NCI-H2107 (cell line): Measurements from ENCODE around the gene SULT1B1.
"Not testable (repeated sequence)": the region's sequence is repeated elsewhere in the genome, so short reads cannot be mapped to it uniquely, and the experiment has no call there.

Experiments used
- DNase-seq: peaks from one replicate; lab custom pipeline; 2025; lab: John Stamatoyannopoulos, UW

SULT1B1 gene

GRCh38 chr4:69760455-69760854 is at the start of gene SULT1B1:
TSS of gene SULT1B1 (minus strand) at chr4:69760620. CDS start at chr4:69755217, 5,403 bp downstream.
- DNase-seq: no peak

GRCh38 chr4:69800599-69800998 is 40.2 kb upstream of the SULT1B1 start:
- no peak for DNase-seq

DNA sequence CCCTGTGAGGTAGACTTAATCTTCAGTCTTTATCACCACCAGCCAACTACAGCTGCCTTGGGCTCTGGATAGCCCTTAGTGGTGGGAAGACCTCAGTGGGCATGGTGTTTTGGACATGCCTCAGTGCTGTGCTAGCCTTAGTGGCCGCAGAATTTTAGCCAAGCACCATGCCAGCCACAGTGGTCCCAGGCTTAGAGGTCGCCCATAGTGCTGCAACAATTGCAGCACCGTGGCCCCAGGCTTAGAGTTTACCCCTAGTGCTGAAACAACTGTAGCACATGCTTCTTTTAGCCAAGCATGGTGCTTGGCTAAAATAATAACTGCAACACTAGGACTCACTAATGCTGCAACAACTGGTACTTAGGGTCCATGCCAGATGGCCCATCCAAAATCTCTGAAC is 38.9 kb upstream of the SULT1B1 start:
- no peak for DNase-seq

DNA sequence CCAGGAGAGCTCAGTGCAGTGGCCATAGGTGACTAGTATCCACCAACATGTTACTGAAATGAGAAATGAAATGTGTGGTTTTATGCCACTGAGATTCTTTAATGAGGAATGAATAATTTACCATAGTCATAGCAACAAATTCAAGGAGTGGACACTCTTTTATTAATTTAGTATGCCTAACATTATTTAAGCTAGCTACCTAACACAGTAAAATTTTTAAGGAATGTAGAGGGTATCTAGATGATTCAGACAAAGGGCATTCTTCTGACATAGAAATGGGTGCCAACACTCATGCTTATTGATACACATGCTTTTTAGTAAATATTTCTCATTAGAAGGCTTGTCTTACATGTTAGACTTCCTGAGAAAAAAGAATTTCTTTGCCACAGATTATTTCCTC is 33.3 kb upstream of the SULT1B1 start:
- DNase-seq: no peak

GRCh38 chr4:69787879-69788278 is 27.5 kb upstream of the SULT1B1 start:
- no peak for DNase-seq

- DNase-seq: no peak
These were observed 26.1 kb upstream of the SULT1B1 start for GRCh38 chr4:69786547-69786946.

DNA sequence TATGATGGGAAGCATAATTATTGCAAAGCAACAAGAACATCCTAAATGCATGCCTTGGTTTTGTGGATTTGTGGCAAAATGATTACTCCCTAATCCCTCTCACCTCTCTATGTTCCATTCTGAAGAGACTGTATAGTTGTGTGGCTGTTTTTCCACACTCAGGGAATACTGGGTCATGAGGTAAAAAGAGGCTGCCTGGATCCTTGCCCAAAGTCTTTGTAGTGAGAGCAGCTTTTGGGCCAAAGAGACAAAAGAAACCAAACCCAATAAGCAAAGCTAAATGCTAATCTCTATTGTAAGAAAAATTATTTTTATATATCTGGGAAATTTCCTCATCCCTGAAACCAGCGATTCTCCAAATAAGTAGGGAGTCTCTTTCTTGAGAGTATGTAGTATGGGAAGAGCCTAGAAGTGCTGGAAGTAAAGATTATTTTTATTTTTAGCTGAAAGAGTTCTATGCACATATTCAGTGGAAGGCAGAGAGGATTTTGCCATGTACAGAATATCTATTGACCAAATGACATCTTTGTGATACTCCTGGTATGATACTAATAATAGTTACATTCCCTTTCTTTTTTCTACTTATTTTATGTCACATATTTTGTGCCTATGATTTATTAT is 24.9 kb upstream of the SULT1B1 start:
- no peak for DNase-seq

GRCh38 chr4:69782651-69783310 is 22.4 kb upstream of the SULT1B1 start:
- DNase-seq: no peak

GRCh38 chr4:69781458-69782418 is 21.3 kb upstream of the SULT1B1 start:
- no peak for DNase-seq

- no peak for DNase-seq
These were observed 19.7 kb upstream of the SULT1B1 start for GRCh38 chr4:69780141-69780540.

- no peak for DNase-seq
These were observed 16.3 kb upstream of the SULT1B1 start for GRCh38 chr4:69776696-69777095.

GRCh38 chr4:69775321-69775867 is 15.0 kb upstream of the SULT1B1 start:
- DNase-seq: no peak

GRCh38 chr4:69773484-69773883 is 13.1 kb upstream of the SULT1B1 start:
- DNase-seq: no peak

DNA sequence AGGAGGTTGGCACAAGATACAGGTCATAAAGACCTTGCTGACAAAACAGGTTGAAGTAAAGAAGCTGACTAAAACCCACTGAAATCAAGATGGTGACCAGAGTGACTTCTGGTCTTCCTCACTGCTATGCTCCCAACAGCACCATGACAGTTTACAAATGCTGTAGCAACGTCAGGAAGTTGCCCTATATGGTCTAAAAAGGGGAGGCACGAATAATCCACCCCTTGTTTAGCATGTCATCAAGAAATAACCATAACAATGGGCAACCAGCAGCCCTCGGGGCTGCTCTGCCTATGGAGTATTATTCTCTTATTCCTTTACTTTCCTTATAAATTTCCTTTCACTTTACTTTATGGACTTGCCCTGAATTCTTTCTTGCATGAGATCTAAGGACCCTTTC is 8.1 kb upstream of the SULT1B1 start:
- DNase-seq: not testable (repeated sequence)

- no peak for DNase-seq
These were observed 5.3 kb upstream of the SULT1B1 start for GRCh38 chr4:69765751-69766150.

DNA sequence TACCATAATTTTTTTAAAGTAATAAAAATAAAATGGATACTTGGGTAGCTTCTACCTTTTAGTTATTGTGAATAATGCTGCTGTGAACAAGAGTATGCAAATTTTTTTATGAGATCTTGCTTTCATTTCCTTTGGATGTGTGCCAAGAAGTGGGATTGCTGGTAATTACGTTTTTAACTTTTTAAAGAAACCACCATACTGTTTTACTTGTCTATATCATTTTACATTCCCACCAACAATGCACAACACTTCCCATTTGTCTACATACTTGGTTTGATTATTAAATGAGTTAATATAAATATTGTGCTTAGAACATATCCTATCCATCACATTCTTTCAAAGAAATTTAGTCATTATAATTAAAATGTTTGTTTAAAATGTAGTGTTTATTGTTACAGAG is 3.9 kb upstream of the SULT1B1 start:
- DNase-seq: no peak

DNA sequence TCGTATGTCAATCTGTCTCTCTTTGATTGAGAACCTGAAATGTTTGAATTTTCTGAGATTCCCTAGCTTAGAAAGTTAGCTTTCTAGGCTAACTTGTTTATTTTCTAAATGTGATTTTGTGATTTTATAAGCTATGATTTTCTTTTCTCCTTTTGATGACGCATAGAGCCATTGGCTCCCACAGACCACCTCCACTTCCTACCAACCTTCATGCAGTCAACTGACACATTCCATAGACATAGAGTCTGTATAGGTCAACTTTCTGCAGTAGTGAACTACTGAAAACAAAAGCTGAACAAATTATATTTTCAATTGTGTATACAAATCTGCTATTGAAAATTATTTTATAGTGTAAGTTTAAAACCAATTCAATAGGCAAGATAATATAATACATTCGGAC is 2.8 kb upstream of the SULT1B1 start:
- no peak for DNase-seq

GRCh38 chr4:69759189-69759604 is 1.2 kb downstream of the SULT1B1 start:
- DNase-seq: no peak

DNA sequence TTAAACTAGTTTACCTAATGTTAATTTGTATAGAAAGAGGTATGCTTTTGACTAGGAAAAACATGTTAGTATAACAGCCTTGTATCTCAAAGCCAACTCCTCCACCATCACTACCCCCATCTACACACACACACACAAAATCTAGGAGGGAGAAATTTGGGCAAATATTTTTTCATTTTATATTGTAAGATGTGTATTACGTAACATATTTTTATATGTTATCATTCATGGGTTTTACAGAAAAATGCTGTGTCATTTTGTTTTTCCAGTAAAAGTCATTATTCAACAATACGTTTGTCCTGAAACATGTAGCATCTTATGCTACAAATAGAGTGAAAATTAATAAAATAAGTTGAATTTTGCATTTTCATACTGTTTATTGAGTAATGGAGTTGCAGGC is 3.0 kb downstream of the SULT1B1 start:
- DNase-seq: no peak

GRCh38 chr4:69754926-69755580 is 5.4 kb downstream of the SULT1B1 start:
- no peak for DNase-seq

GRCh38 chr4:69753686-69754085 is 6.7 kb downstream of the SULT1B1 start:
- DNase-seq: no peak

- no peak for DNase-seq
These were observed 10.1 kb downstream of the SULT1B1 start for GRCh38 chr4:69750346-69750745.
